Iris pigment epithelial cell (primary cell): ENCODE results near the gene ZNF722.
"Not testable (repeated sequence)": the region's sequence is repeated elsewhere in the genome, so short reads cannot be mapped to it uniquely, and the experiment has no call there.

ENCODE experiments used
- DNase-seq: peaks from one replicate; pipeline ENCODE4 v3.0.0-alpha.2; 2011; ENCODE audit warnings: low read depth

Gene ZNF722

GRCh38 chr7:63998549-63998948, at the start of gene ZNF722:
Gene ZNF722, plus strand, starts transcription at chr7:63998849. Its CDS starts 113 bp downstream, at chr7:63998962.
- no peak for DNase-seq

GRCh38 chr7:63953181-63953580, 45.5 kb upstream of the ZNF722 start:
- no peak for DNase-seq

DNA sequence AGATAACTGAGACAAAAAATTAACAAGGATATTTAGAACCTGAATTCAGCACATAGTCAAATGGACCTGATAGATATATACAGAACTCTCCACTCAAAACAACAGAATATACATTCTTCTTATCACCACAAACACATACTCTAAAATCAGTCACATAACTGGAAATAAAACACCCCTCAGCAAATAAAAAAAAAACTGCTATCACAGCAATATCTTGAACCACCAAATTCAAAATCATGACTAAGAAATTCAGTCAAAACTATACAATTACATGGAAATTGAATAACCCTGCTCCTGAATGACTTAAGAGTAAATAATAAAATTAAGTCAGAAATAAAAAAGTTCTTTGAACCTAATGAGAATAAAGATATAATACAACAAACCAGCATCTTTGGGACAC, 30.0 kb upstream of the ZNF722 start:
- no peak for DNase-seq

- DNase-seq: not testable (repeated sequence)
Measured at GRCh38 chr7:64015496-64015895, 16.8 kb downstream of the ZNF722 start.

GRCh38 chr7:64035388-64035787, 36.7 kb downstream of the ZNF722 start:
- no peak for DNase-seq

GRCh38 chr7:64037095-64037494, 38.4 kb downstream of the ZNF722 start:
- DNase-seq: no peak

GRCh38 chr7:64045301-64046040, 46.8 kb downstream of the ZNF722 start, which contains the start of gene ZNF727:
Gene ZNF727, plus strand, starts transcription at chr7:64045434. Its CDS starts 188 bp downstream, at chr7:64045622.
- no peak for DNase-seq

DNA sequence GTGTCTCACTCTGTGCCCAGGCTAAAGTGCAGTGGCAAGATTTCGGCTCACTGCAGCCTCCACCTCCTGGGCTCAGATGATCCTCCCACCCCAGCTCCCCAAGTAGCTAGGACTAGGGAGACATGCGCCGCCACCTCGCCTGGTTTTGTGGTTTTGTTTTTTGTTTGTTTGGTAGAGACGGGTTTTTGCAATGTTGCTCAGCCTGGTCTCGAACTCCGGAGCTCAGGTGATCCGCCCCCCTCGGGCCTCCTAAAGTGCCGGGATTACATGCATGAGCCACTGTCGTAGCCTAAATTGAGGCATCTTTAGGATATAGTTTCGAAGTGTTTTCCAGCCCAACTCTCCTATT, 47.4 kb downstream of the ZNF722 start:
- DNase-seq: no peak
